ENCODE results near the gene FAF1.
"Not testable (repeated sequence)": the region's sequence is repeated elsewhere in the genome, so short reads cannot be mapped to it uniquely, and the experiment has no call there.

The FAF1 gene

GRCh38 chr1:50779801-50780200, 180.3 kb downstream of the FAF1 start:
- no peaks in the 10 kb centered on the region for H3K9me3 ChIP-seq
- no peak for TF ChIP-seq CTCF (IDR thresholded peaks at IDR 0.05)
- H3K36me3 ChIP-seq = peaks cover 0 to 16% (median 7%) of the 10 kb centered on the region in 3 donors
- no peak overlapping the region for H3K27ac ChIP-seq
- H3K4me3 ChIP-seq = no peak overlapping the region
- no peaks in the 10 kb centered on the region for H3K27me3 ChIP-seq
- intact Hi-C loops (cut with DNase I; ENCODE audit: low total_unique reads) = loop anchor here (5.0 to 10.0 kb wide), 2 partner anchors 262 to 415 kb away; no protein-coding TSS in a partner anchor
- no peak for DNase-seq
- H3K4me1 ChIP-seq = no peaks in the 10 kb centered on the region

- Histone ChIP-seq H3K36me3 (peaks cover 0 to 12% (median 7%) of the 10 kb centered on the region in 3 donors), H3K27ac (no peak overlapping the region), H3K4me3 (no peak overlapping the region), H3K4me1 (no peaks in the 10 kb centered on the region), H3K27me3 (no peaks in the 10 kb centered on the region), H3K9me3 (no peaks in the 10 kb centered on the region)
- no peak for TF ChIP-seq CTCF (IDR thresholded peaks at IDR 0.05)
- DNase-seq = no peak
- intact Hi-C loops (cut with DNase I; ENCODE audit: low total_unique reads) = loop anchor here (5.0 to 10.0 kb wide), 2 partner anchors 267 to 419 kb away; no protein-coding TSS in a partner anchor
These were observed 184.3 kb downstream of the FAF1 start for GRCh38 chr1:50775740-50776139.

GRCh38 chr1:50774759-50775351, 185.2 kb downstream of the FAF1 start:
- peak; percentile 59 to 67 for TF ChIP-seq CTCF (IDR thresholded peaks at IDR 0.05)
- H3K27ac ChIP-seq = no peak overlapping the region
- intact Hi-C loops (cut with DNase I; ENCODE audit: low total_unique reads) = loop anchor here (5.0 to 10.0 kb wide), 2 partner anchors 267 to 420 kb away; no protein-coding TSS in a partner anchor
- no peaks in the 10 kb centered on the region for H3K27me3 ChIP-seq
- H3K9me3 ChIP-seq = no peaks in the 10 kb centered on the region
- H3K4me3 ChIP-seq = no peak overlapping the region
- peaks cover 0 to 3% (median 0%) of the 10 kb centered on the region in 3 donors for H3K36me3 ChIP-seq
- H3K4me1 ChIP-seq = no peaks in the 10 kb centered on the region
- no peak for DNase-seq

- intact Hi-C loops (cut with DNase I; ENCODE audit: low total_unique reads) = no loop called here
- no peak overlapping the region for H3K27ac ChIP-seq
- H3K27me3 ChIP-seq = no peaks in the 10 kb centered on the region
- H3K4me3 ChIP-seq = no peak overlapping the region
- no peaks in the 10 kb centered on the region for H3K4me1 ChIP-seq
- H3K9me3 ChIP-seq = no peaks in the 10 kb centered on the region
- no peak for DNase-seq
- peaks cover 0 to 5% (median 0%) of the 10 kb centered on the region in 3 donors for H3K36me3 ChIP-seq
- TF ChIP-seq CTCF (IDR thresholded peaks at IDR 0.05) = no peak
These were observed 193.4 kb downstream of the FAF1 start for GRCh38 chr1:50766688-50767087.

GRCh38 chr1:50756543-50756942, 203.5 kb downstream of the FAF1 start:
- H3K36me3 ChIP-seq; H3K4me1 ChIP-seq; intact Hi-C loops (cut with DNase I; ENCODE audit: low total_unique reads); H3K27me3 ChIP-seq; DNase-seq; H3K9me3 ChIP-seq; H3K4me3 ChIP-seq; H3K27ac ChIP-seq: not testable (repeated sequence)

GRCh38 chr1:50754764-50755163, 205.3 kb downstream of the FAF1 start:
- H3K27ac ChIP-seq; H3K36me3 ChIP-seq; DNase-seq; H3K4me3 ChIP-seq; intact Hi-C loops (cut with DNase I; ENCODE audit: low total_unique reads); H3K27me3 ChIP-seq; H3K4me1 ChIP-seq; H3K9me3 ChIP-seq: not testable (repeated sequence)

All from tibial artery (tissue), 4 donors.